NCI-H526 treated with DMSO at 0.1 percent for 48 hours (cell line): ENCODE measurements around the gene SLC35F4.

ENCODE experiments used
- DNase-seq: peaks from one replicate; lab custom pipeline; 2025; lab: John Stamatoyannopoulos, UW

Gene SLC35F4

GRCh38 chr14:57848353-57848752, 17.5 kb downstream of the SLC35F4 start:
- no peak for DNase-seq

- DNase-seq, result no peak
Measured at GRCh38 chr14:57847706-57848105, 18.2 kb downstream of the SLC35F4 start.

GRCh38 chr14:57847096-57847495, 18.8 kb downstream of the SLC35F4 start:
- no peak for DNase-seq

GRCh38 chr14:57846596-57846995, 19.3 kb downstream of the SLC35F4 start:
- DNase-seq, result no peak

- no peak for DNase-seq
Measured at GRCh38 chr14:57845802-57846531, 19.9 kb downstream of the SLC35F4 start.

GRCh38 chr14:57845316-57845715, 20.6 kb downstream of the SLC35F4 start:
- no peak for DNase-seq

- DNase-seq, result no peak
Measured at GRCh38 chr14:57837267-57837666, 28.6 kb downstream of the SLC35F4 start.

- peak; percentile 40 for DNase-seq
Measured at GRCh38 chr14:57835766-57836165, 30.1 kb downstream of the SLC35F4 start.

GRCh38 chr14:57834961-57835360, 30.9 kb downstream of the SLC35F4 start:
- no peak for DNase-seq

GRCh38 chr14:57834001-57834598, 31.8 kb downstream of the SLC35F4 start:
- DNase-seq, result peak; percentile 41

GRCh38 chr14:57833323-57833722, 32.6 kb downstream of the SLC35F4 start:
- peak; percentile 96 for DNase-seq

GRCh38 chr14:57831981-57832380, 33.9 kb downstream of the SLC35F4 start:
- DNase-seq, result peak; percentile 73

GRCh38 chr14:57828713-57829112, 37.2 kb downstream of the SLC35F4 start:
- no peak for DNase-seq

- no peak for DNase-seq
Measured at GRCh38 chr14:57823015-57823660, 42.8 kb downstream of the SLC35F4 start.

- no peak for DNase-seq
Measured at GRCh38 chr14:57822081-57822480, 43.8 kb downstream of the SLC35F4 start.

GRCh38 chr14:57820581-57820980, 45.3 kb downstream of the SLC35F4 start:
- DNase-seq, result no peak

GRCh38 chr14:57818511-57818910, 47.4 kb downstream of the SLC35F4 start:
- DNase-seq, result no peak

GRCh38 chr14:57816568-57817284, 49.2 kb downstream of the SLC35F4 start:
- no peak for DNase-seq

- no peak for DNase-seq
Measured at GRCh38 chr14:57814726-57815125, 51.2 kb downstream of the SLC35F4 start.

GRCh38 chr14:57812741-57813140, 53.2 kb downstream of the SLC35F4 start:
- DNase-seq, result no peak

GRCh38 chr14:57811998-57812546, 53.8 kb downstream of the SLC35F4 start:
- DNase-seq, result no peak

- DNase-seq, result no peak
Measured at GRCh38 chr14:57809808-57810207, 56.1 kb downstream of the SLC35F4 start.
